MCF 10A (cell line): ENCODE data around the gene TERT. TPM values are rescaled to one million over a fixed set of nuclear protein-coding genes. Genes with fewer than 3 reads are reported as not detected.

Experiments used
- BruUV-seq: library from RNA; stranded (reverse); fragments of 400-500 nt; replicated peaks from 2 replicates; lab custom pipeline; 2021; lab: Mats Ljungman, UMichigan
- CTCF ChIA-PET: fragments of 300-600 bp; sonication (Branson Sonifier 250); formaldehyde crosslinking; extraction: SDS; loops from one replicate; lab custom pipeline; 2021; ENCODE audit warnings: antibody characterized with exemption, inconsistent platforms; lab: Yijun Ruan, JAX
- POLR2A ChIA-PET: fragments of 300-600, 350-650 bp; sonication (Branson Sonifier 250); formaldehyde crosslinking; extraction: SDS; loops from one replicate; lab custom pipeline; 2020; ENCODE audit warnings: antibody characterized with exemption, inconsistent platforms; lab: Yijun Ruan, JAX
- DNase-seq: peaks from one replicate; pipeline ENCODE4 v3.0.0-alpha.2; 2018; ENCODE audit not compliant: unreplicated experiment
- H3K27ac Mint-ChIP-seq: one replicate; pipeline ENCODE4 v1.8.0; 2022; ENCODE audit warnings: mild to moderate bottlenecking, low read depth, mixed read lengths; ENCODE audit not compliant: unreplicated experiment
- H3K27me3 Mint-ChIP-seq: one replicate; pipeline ENCODE4 v1.8.0; 2022; ENCODE audit warnings: mixed read lengths; ENCODE audit not compliant: insufficient read depth, unreplicated experiment
- H3K36me3 Mint-ChIP-seq: one replicate; pipeline ENCODE4 v1.8.0; 2022; ENCODE audit warnings: mild to moderate bottlenecking, moderate library complexity, mixed read lengths; ENCODE audit not compliant: insufficient read depth, unreplicated experiment
- H3K4me1 Mint-ChIP-seq: one replicate; pipeline ENCODE4 v1.8.0; 2022; ENCODE audit warnings: mixed read lengths; ENCODE audit not compliant: insufficient read depth, unreplicated experiment
- H3K4me3 Mint-ChIP-seq: one replicate; pipeline ENCODE4 v1.8.0; 2022; ENCODE audit warnings: mild to moderate bottlenecking, moderate library complexity, mixed read lengths; ENCODE audit not compliant: unreplicated experiment
- H3K9me3 Mint-ChIP-seq: one replicate; pipeline ENCODE4 v1.8.0; 2022; ENCODE audit warnings: mixed read lengths; ENCODE audit not compliant: unreplicated experiment
- CTCF ChIP-seq: fragments of 200-600 bp; IDR thresholded peaks from one replicate; pipeline ENCODE4 v1.8.0; 2022; ENCODE audit warnings: antibody characterized with exemption, mild to moderate bottlenecking; ENCODE audit not compliant: unreplicated experiment
- intact Hi-C: fragments of 100-400 bp; cut with micrococcal nuclease; formaldehyde crosslinking; loops from 2 replicates; pipeline ENCODE4 v1.14.1; 2022
- total RNA-seq: library from RNA; stranded (reverse); gene quantifications from 2 replicates; pipeline ENCODE4 v1.2.3, GENCODE V29; 2022

Gene TERT
- total RNA-seq, 1 experiment from 2014 or later: 0.16 TPM

- intact Hi-C loops: no loop called here
- CTCF ChIA-PET: interaction anchor here (0.6 kb wide), 1 partner anchor 320 kb away, joined by 3 read pairs; no protein-coding TSS in a partner anchor
- no peak for DNase-seq
- Mint-ChIP-seq H3K4me3 (no peak overlapping the region), H3K27me3 (no peaks in the 10 kb centered on the region), H3K27ac (no peak overlapping the region), H3K9me3 (peaks cover 17% of the 10 kb centered on the region), H3K36me3 (peaks cover 51% of the 10 kb centered on the region), H3K4me1 (peaks cover 34% of the 10 kb centered on the region)
- no peak for TF ChIP-seq CTCF
- no TSS peak for BruUV-seq
- POLR2A ChIA-PET: no interaction called here
Measured at GRCh38 chr5:1324301-1324700, 29.4 kb upstream of the TERT start.

- DNase-seq: no peak
- Mint-ChIP-seq H3K9me3 (peaks cover 17% of the 10 kb centered on the region), H3K27ac (no peak overlapping the region), H3K4me3 (no peak overlapping the region), H3K36me3 (peaks cover 57% of the 10 kb centered on the region), H3K4me1 (peaks cover 31% of the 10 kb centered on the region), H3K27me3 (no peaks in the 10 kb centered on the region)
- ChIA-PET POLR2A (no interaction called here), CTCF (interaction anchor here (0.6 kb wide), 2 partner anchors 321 to 1090 kb away, joined by 3 read pairs; no protein-coding TSS in a partner anchor)
- intact Hi-C loops: no loop called here
- no peak for TF ChIP-seq CTCF
- BruUV-seq: no TSS peak
Measured at GRCh38 chr5:1323803-1324173, 28.9 kb upstream of the TERT start.

- Mint-ChIP-seq H3K36me3 (peaks cover 63% of the 10 kb centered on the region), H3K9me3 (peaks cover 17% of the 10 kb centered on the region), H3K27me3 (no peaks in the 10 kb centered on the region), H3K4me1 (peaks cover 25% of the 10 kb centered on the region), H3K27ac (no peak overlapping the region), H3K4me3 (no peak overlapping the region)
- TF ChIP-seq CTCF: no peak
- BruUV-seq: no TSS peak
- DNase-seq: no peak
- ChIA-PET CTCF (interaction anchor here (0.6 kb wide), 2 partner anchors 155 to 1090 kb away, joined by 3 read pairs; no protein-coding TSS in a partner anchor), POLR2A (interaction anchor here (0.7 kb wide), 1 partner anchor 23 kb away, joined by 3 read pairs; no protein-coding TSS in a partner anchor)
- intact Hi-C loops: no loop called here
Measured at GRCh38 chr5:1322955-1323802, 28.3 kb upstream of the TERT start.

GRCh38 chr5:1322036-1322900 is 27.4 kb upstream of the TERT start:
- intact Hi-C loops: no loop called here
- CTCF ChIA-PET: no interaction called here
- no peak for DNase-seq
- peaks cover 14% of the 10 kb centered on the region for H3K9me3 Mint-ChIP-seq
- BruUV-seq: no TSS peak
- no peaks in the 10 kb centered on the region for H3K27me3 Mint-ChIP-seq
- H3K36me3 Mint-ChIP-seq: peaks cover 67% of the 10 kb centered on the region
- no peak overlapping the region for H3K4me3 Mint-ChIP-seq
- H3K4me1 Mint-ChIP-seq: peaks cover 17% of the 10 kb centered on the region
- TF ChIP-seq CTCF: no peak
- POLR2A ChIA-PET: interaction anchor here (0.6 to 0.7 kb wide), 2 partner anchors 10 to 24 kb away, joined by 3 read pairs; no protein-coding TSS in a partner anchor
- no peak overlapping the region for H3K27ac Mint-ChIP-seq
